ENCODE results near the gene STX4. TPM values are rescaled to one million over a fixed set of nuclear protein-coding genes. Genes with fewer than 3 reads are reported as not detected.

Gene STX4
- total and polyA plus RNA-seq, 4 donors = 11.4 to 22.1 (median 17.4) TPM

DNA sequence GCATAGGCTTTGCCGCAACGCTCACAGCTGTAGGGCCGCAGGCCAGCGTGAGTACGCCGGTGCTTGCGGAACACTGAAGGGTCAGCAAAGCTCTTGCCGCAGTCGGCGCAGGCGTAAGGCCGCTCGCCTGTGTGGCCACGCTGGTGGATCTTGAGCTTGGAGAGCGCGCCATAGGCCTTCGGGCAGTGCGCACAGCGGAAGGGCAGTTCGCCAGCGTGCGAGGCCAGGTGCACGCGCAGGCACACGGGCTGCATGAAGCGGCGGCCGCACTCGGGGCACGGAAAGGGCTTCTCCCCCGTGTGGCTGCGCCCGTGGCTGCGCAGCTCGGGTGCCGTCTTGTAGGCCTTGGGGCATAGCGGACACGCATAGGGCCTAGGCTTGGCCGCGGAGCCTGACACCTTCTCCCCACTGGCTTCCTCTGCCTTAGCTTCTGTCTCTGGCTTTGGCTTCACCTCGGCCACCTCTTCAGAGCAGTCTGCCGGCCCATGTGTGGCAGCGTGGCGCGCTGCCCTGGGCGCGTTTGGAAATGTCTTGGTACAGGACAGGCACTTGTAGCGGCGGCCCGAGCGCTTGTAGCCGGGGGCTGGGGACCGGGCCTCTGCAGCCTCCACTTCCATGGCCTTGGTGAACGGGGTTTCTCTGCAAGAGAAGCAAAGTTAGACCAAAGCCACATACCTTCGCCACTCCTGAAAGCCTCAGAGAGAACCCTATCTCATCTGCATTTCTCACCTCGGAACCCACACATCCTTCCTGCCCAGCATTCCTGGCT is 30.7 kb downstream of the STX4 start:
- Histone ChIP-seq H3K27me3 (ENCODE audit: control insufficient read depth in 4 of 4, insufficient read depth in 4 of 4, low read length in 3 of 4) (no peaks in the 10 kb centered on the region), H3K9me3 (ENCODE audit: control insufficient read depth in 4 of 4, low read length in 3 of 4) (no peaks in the 10 kb centered on the region), H3K4me3 (ENCODE audit: low read depth in 1 of 3, low read length in 3 of 3) (no peak overlapping the region), H3K27ac (ENCODE audit: low read depth in 1 of 2, low read length in 2 of 2) (no peak overlapping the region), H3K36me3 (ENCODE audit: control insufficient read depth in 4 of 4, insufficient read depth in 3 of 4, low read depth in 1 of 4, low read length in 3 of 4) (peaks cover 0 to 14% (median 7%) of the 10 kb centered on the region in 4 donors), H3K4me1 (ENCODE audit: control insufficient read depth in 4 of 4, insufficient read depth in 4 of 4, low read length in 3 of 4) (no peaks in the 10 kb centered on the region), H3K9ac (ENCODE audit: low read depth in 1 of 2, low read length in 2 of 2) (no peak overlapping the region)
- no peak for DNase-seq (ENCODE audit: low spot score)
- TF ChIP-seq EGR1 (IDR thresholded peaks at IDR 0.05; ENCODE audit: low read depth in 2 of 2) (no peak), HNF4A (conservative IDR thresholded peaks at IDR 0.05) (no peak)
- TF ChIP-seq, protein P1, sequence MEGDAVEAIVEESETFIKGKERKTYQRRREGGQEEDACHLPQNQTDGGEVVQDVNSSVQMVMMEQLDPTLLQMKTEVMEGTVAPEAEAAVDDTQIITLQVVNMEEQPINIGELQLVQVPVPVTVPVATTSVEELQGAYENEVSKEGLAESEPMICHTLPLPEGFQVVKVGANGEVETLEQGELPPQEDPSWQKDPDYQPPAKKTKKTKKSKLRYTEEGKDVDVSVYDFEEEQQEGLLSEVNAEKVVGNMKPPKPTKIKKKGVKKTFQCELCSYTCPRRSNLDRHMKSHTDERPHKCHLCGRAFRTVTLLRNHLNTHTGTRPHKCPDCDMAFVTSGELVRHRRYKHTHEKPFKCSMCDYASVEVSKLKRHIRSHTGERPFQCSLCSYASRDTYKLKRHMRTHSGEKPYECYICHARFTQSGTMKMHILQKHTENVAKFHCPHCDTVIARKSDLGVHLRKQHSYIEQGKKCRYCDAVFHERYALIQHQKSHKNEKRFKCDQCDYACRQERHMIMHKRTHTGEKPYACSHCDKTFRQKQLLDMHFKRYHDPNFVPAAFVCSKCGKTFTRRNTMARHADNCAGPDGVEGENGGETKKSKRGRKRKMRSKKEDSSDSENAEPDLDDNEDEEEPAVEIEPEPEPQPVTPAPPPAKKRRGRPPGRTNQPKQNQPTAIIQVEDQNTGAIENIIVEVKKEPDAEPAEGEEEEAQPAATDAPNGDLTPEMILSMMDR (IDR thresholded peaks at IDR 0.05; ENCODE audit: low read depth, low read length, missing input control) = no peak
- 93% methylated on average over 56 of the region's 56 CpGs for WGBS

GRCh38 chr16:31064882-31065461 is 31.6 kb downstream of the STX4 start:
- Histone ChIP-seq H3K9me3 (ENCODE audit: control insufficient read depth in 4 of 4, low read length in 3 of 4) (no peaks in the 10 kb centered on the region), H3K27ac (ENCODE audit: low read depth in 1 of 2, low read length in 2 of 2) (no peak overlapping the region), H3K9ac (ENCODE audit: low read depth in 1 of 2, low read length in 2 of 2) (no peak overlapping the region), H3K4me1 (ENCODE audit: control insufficient read depth in 4 of 4, insufficient read depth in 4 of 4, low read length in 3 of 4) (no peaks in the 10 kb centered on the region), H3K4me3 (ENCODE audit: low read depth in 1 of 3, low read length in 3 of 3) (no peak overlapping the region), H3K27me3 (ENCODE audit: control insufficient read depth in 4 of 4, insufficient read depth in 4 of 4, low read length in 3 of 4) (no peaks in the 10 kb centered on the region), H3K36me3 (ENCODE audit: control insufficient read depth in 4 of 4, insufficient read depth in 3 of 4, low read depth in 1 of 4, low read length in 3 of 4) (peaks cover 0 to 14% (median 7%) of the 10 kb centered on the region in 4 donors)
- no peak for DNase-seq (ENCODE audit: low spot score)
- 89% methylated on average over 4 of the region's 4 CpGs for WGBS
- TF ChIP-seq FOXA2 (IDR thresholded peaks at IDR 0.05) (no peak), SP1 (IDR thresholded peaks at IDR 0.05) (no peak), FOXA1 (IDR thresholded peaks at IDR 0.05) (no peak), TAF1 (conservative IDR thresholded peaks at IDR 0.05) (no peak), RXRA (IDR thresholded peaks at IDR 0.05) (no peak), ATF3 (IDR thresholded peaks at IDR 0.05) (no peak), HNF4A (conservative IDR thresholded peaks at IDR 0.05) (no peak), RAD21 (IDR thresholded peaks at IDR 0.05) (no peak), MAX (IDR thresholded peaks at IDR 0.05) (no peak)

DNA sequence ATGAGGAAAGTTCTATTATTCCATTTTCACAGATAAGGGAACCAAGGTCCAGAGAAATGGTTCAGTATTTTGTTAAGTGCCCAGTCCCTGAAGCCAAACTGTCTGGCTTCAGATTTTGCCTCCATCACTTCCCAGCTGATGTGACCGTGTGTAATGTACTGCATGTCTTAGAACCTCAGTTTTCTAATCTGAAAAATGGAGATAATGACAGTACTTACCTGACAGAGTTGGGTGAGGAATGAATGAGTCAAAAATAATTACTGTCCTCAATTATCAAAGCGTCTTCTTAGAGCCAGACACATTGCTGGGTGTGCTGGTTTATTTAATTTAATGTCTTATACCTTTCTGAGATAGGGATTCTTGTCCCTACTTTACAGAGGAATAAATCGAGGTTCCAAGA is 34.0 kb downstream of the STX4 start:
- Histone ChIP-seq H3K9ac (ENCODE audit: low read depth in 1 of 2, low read length in 2 of 2) (no peak overlapping the region), H3K27me3 (ENCODE audit: control insufficient read depth in 4 of 4, insufficient read depth in 4 of 4, low read length in 3 of 4) (no peaks in the 10 kb centered on the region), H3K9me3 (ENCODE audit: control insufficient read depth in 4 of 4, low read length in 3 of 4) (no peaks in the 10 kb centered on the region), H3K27ac (ENCODE audit: low read depth in 1 of 2, low read length in 2 of 2) (no peak overlapping the region), H3K4me1 (ENCODE audit: control insufficient read depth in 4 of 4, insufficient read depth in 4 of 4, low read length in 3 of 4) (peaks cover 0 to 8% (median 5%) of the 10 kb centered on the region in 4 donors), H3K36me3 (ENCODE audit: control insufficient read depth in 4 of 4, insufficient read depth in 3 of 4, low read depth in 1 of 4, low read length in 3 of 4) (peaks cover 0 to 8% (median 3%) of the 10 kb centered on the region in 4 donors), H3K4me3 (ENCODE audit: low read depth in 1 of 3, low read length in 3 of 3) (no peak overlapping the region)
- DNase-seq (ENCODE audit: low spot score) = no peak
- WGBS = 93% methylated on average over 3 of the region's 3 CpGs
- no peak for TF ChIP-seq GABPA (IDR thresholded peaks at IDR 0.05 in 1 of 2, conservative IDR thresholded peaks at IDR 0.05 in 1 of 2)
- no peak for TF ChIP-seq SP1 (IDR thresholded peaks at IDR 0.05)
- TF ChIP-seq EGR1 (IDR thresholded peaks at IDR 0.05; ENCODE audit: low read depth in 2 of 2) = no peak
- TF ChIP-seq MAX (IDR thresholded peaks at IDR 0.05) = no peak
- TF ChIP-seq, protein P2, sequence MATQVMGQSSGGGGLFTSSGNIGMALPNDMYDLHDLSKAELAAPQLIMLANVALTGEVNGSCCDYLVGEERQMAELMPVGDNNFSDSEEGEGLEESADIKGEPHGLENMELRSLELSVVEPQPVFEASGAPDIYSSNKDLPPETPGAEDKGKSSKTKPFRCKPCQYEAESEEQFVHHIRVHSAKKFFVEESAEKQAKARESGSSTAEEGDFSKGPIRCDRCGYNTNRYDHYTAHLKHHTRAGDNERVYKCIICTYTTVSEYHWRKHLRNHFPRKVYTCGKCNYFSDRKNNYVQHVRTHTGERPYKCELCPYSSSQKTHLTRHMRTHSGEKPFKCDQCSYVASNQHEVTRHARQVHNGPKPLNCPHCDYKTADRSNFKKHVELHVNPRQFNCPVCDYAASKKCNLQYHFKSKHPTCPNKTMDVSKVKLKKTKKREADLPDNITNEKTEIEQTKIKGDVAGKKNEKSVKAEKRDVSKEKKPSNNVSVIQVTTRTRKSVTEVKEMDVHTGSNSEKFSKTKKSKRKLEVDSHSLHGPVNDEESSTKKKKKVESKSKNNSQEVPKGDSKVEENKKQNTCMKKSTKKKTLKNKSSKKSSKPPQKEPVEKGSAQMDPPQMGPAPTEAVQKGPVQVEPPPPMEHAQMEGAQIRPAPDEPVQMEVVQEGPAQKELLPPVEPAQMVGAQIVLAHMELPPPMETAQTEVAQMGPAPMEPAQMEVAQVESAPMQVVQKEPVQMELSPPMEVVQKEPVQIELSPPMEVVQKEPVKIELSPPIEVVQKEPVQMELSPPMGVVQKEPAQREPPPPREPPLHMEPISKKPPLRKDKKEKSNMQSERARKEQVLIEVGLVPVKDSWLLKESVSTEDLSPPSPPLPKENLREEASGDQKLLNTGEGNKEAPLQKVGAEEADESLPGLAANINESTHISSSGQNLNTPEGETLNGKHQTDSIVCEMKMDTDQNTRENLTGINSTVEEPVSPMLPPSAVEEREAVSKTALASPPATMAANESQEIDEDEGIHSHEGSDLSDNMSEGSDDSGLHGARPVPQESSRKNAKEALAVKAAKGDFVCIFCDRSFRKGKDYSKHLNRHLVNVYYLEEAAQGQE (IDR thresholded peaks at IDR 0.05) = no peak
- TF ChIP-seq, protein P1 (IDR thresholded peaks at IDR 0.05; ENCODE audit: low read depth, low read length, missing input control) = no peak
- no peak for TF ChIP-seq JUND (IDR thresholded peaks at IDR 0.05)
- TF ChIP-seq FOXA1 (IDR thresholded peaks at IDR 0.05) = no peak
- TF ChIP-seq NR2F2 (IDR thresholded peaks at IDR 0.05) = no peak

Data from liver (tissue), 9 donors.